Dendritic cell treated with granulocyte-macrophage colony-stimulating factor and Interleukin-4, amounts not matched to agents 40 ng/mL and 50 ng/mL, for 4 days (primary cell): ENCODE results near the gene COL17A1.

ENCODE experiments used
- H3K27ac Mint-ChIP-seq: one replicate; pipeline ENCODE4 v1.8.0; 2022; ENCODE audit warnings: mild to moderate bottlenecking, mixed read lengths
- H3K27me3 Mint-ChIP-seq: one replicate; pipeline ENCODE4 v1.8.0; 2022; ENCODE audit warnings: mild to moderate bottlenecking, mixed read lengths
- H3K36me3 Mint-ChIP-seq: one replicate; pipeline ENCODE4 v1.8.0; 2022; ENCODE audit warnings: low read depth, mixed read lengths
- H3K4me1 Mint-ChIP-seq: one replicate; pipeline ENCODE4 v1.8.0; 2022; ENCODE audit warnings: low read depth, mixed read lengths
- H3K4me3 Mint-ChIP-seq: one replicate; pipeline ENCODE4 v1.8.0; 2022; ENCODE audit warnings: mild to moderate bottlenecking, moderate library complexity, mixed read lengths
- H3K9me3 Mint-ChIP-seq: one replicate; pipeline ENCODE4 v1.8.0; 2022; ENCODE audit warnings: mixed read lengths
- intact Hi-C: fragments of 100-400 bp; cut with micrococcal nuclease; formaldehyde crosslinking; loops from one replicate; pipeline ENCODE4 v1.15.0; 2022

COL17A1 gene

DNA sequence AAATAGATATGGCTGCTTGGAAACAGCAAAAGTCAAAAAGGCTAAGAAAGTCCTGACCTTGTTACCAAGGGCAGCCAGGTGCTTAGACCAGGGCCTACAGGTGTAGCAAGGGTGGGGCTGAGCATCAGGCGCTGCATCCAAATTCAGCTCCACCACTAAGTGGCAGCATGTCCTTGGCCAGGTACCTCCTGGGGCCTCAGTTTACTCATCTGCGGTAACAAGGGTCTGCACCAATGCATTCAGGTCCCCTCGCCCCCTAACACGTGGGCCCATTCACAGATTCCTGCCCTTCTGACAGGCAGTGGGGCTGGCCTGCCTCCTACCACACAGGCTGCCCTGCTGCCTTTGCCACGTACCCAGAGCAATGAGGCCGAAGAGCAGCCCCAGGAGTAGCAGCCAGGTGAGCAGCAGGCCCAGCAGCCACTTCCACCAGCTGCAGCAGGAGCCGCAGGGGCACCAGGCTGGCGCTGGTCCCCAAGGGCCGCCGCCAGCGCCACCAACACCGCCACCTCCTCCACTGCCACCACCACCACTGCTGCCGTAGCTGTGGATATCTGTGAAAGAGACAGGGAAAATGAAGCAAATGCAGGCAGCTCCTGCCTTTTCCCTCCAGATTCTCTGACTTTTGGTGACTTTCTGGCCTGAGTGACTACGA is 28.9 kb downstream of the COL17A1 start:
- Mint-ChIP-seq H3K36me3 (no peaks in the 10 kb centered on the region), H3K27me3 (no peaks in the 10 kb centered on the region)

DNA sequence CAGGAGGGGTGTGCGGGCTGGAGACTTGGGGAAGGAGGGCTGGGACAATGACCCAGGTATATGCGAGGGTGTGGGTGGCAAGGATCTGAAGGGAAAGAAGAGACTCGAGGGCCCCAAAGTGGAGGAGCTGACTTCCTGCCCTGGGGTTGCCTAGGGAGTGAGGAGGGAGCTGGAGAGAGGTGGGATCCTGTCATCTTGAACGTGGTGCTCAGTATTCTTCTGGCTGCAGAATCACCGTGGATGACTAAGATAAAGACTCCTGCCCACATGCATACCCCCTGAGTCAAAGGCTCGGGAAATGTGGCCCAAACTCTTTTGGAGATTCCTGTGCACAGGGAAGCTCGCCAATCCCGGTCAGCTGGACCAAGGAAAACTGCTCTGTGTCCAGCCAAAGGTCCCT is 31.2 kb downstream of the COL17A1 start:
- Mint-ChIP-seq H3K36me3 (no peaks in the 10 kb centered on the region), H3K4me1 (no peaks in the 10 kb centered on the region), H3K4me3 (no peak overlapping the region), H3K27ac (no peak overlapping the region), H3K9me3 (no peaks in the 10 kb centered on the region), H3K27me3 (no peaks in the 10 kb centered on the region)
- intact Hi-C loops = no loop called here

More for the DNA sequence above, 28.9 kb downstream of the COL17A1 start:
- Mint-ChIP-seq H3K27ac (no peak overlapping the region), H3K4me3 (no peak overlapping the region), H3K4me1 (no peaks in the 10 kb centered on the region), H3K9me3 (no peaks in the 10 kb centered on the region)
- intact Hi-C loops = no loop called here

DNA sequence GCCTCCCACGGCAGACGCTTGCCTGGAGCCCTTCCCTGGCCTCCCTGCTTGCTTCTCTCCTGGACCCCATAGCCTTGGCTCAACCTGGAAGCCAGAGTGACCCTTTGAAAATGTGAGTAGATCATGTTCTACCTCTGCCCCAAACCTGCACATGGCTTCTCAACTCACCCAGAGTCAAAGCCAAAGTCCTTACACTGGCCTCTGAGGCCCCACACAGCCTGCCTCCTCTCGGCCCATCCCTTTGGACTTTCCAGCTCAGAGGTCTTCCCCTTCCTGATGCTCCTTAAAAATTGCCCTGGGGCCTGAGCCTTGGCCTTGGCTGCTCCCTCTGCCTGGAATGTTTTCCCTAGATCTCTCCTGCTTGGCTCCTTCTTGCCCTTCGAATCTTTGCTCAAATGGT is 32.5 kb downstream of the COL17A1 start:
- Mint-ChIP-seq H3K27ac (no peak overlapping the region), H3K36me3 (no peaks in the 10 kb centered on the region), H3K4me3 (no peak overlapping the region), H3K27me3 (no peaks in the 10 kb centered on the region), H3K4me1 (no peaks in the 10 kb centered on the region), H3K9me3 (no peaks in the 10 kb centered on the region)
- intact Hi-C loops = no loop called here

DNA sequence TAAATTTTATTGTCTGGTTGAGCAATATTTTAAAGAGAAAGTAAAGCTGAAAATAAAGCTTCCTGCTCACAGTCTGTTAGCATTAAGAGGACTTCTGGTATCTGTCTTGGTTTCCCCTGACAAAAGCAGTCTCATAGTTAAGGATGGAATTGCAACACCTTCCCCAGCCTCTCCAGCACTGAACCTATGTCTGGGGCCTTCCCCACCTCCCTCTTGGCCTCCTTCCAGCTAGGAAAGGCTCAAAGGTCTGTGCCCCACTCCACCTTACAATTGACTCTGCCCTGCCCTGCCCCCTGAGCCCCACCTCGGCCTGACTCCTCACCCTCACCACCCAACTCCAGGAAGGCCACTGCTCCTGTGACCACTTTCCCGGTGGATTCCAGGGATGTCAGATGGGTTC is 33.2 kb downstream of the COL17A1 start:
- Mint-ChIP-seq H3K27ac (no peak overlapping the region), H3K4me3 (no peak overlapping the region), H3K27me3 (no peaks in the 10 kb centered on the region), H3K4me1 (no peaks in the 10 kb centered on the region), H3K9me3 (no peaks in the 10 kb centered on the region), H3K36me3 (no peaks in the 10 kb centered on the region)
- intact Hi-C loops = no loop called here

DNA sequence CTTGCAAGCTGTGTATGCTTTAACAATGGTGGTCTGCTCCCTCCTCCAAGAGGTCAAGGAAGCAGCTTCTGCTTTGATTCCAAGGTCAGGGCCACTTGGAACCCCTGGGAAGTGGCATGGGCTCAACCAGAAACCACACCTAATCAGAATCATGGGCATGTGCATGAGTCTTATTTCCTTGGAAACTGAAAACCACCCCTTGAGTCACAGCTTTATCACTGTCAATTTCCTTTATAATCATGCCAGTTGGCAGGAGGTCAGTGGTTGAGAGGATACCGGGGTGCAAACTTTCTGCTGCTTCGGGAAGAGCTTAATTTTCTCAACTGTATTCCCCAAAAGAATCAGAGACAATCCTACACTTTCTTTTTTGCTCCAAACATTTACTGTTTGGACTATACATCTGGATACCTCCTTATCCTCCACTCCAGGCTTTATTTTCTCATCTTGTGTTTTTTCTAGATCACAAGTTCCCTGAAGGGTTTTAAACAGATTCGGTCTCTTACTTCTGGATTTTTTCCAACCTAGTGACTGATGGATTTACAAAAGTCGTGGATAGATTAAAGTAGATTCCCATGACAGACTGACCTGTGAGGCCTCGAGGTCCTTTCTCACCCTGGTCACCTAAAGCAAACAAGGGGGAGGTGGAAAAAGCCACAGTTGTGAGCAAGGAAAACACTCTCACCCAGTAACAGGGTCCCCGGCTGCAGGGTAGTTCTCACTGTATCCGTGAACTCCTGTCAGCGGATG is 36.0 kb downstream of the COL17A1 start:
- no peaks in the 10 kb centered on the region for H3K4me1 Mint-ChIP-seq
- no peaks in the 10 kb centered on the region for H3K27me3 Mint-ChIP-seq
- no peak overlapping the region for H3K27ac Mint-ChIP-seq
- H3K36me3 Mint-ChIP-seq = no peaks in the 10 kb centered on the region
- intact Hi-C loops = loop anchor here (10.0 kb wide), 1 partner anchor 155 kb away; no protein-coding TSS in a partner anchor
- H3K4me3 Mint-ChIP-seq = no peak overlapping the region
- no peaks in the 10 kb centered on the region for H3K9me3 Mint-ChIP-seq

DNA sequence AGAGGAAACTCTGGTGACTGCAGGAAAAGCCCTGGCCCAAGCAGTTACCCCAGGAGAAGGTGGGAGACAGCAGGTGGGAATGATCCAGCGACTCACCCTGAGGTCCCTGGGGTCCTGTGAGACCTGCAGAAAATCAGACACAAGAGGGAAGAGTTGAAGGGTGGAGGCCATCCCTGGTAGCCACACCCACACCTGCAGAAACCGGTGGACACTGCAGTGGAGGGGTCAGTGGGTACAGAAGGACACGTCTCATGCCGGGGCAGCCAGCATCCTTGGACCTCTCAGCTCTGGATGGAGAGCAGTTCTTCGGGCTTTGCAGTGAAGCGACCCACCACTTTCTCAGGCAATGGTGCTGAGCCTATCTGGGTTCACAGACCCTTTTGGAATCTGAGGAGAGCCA is 39.0 kb downstream of the COL17A1 start:
- H3K27me3 Mint-ChIP-seq = no peaks in the 10 kb centered on the region
- H3K27ac Mint-ChIP-seq = no peak overlapping the region
- no peaks in the 10 kb centered on the region for H3K4me1 Mint-ChIP-seq
- no peaks in the 10 kb centered on the region for H3K9me3 Mint-ChIP-seq
- no peak overlapping the region for H3K4me3 Mint-ChIP-seq
- H3K36me3 Mint-ChIP-seq = no peaks in the 10 kb centered on the region
- intact Hi-C loops = loop anchor here (10.0 kb wide), 1 partner anchor 158 kb away; no protein-coding TSS in a partner anchor

DNA sequence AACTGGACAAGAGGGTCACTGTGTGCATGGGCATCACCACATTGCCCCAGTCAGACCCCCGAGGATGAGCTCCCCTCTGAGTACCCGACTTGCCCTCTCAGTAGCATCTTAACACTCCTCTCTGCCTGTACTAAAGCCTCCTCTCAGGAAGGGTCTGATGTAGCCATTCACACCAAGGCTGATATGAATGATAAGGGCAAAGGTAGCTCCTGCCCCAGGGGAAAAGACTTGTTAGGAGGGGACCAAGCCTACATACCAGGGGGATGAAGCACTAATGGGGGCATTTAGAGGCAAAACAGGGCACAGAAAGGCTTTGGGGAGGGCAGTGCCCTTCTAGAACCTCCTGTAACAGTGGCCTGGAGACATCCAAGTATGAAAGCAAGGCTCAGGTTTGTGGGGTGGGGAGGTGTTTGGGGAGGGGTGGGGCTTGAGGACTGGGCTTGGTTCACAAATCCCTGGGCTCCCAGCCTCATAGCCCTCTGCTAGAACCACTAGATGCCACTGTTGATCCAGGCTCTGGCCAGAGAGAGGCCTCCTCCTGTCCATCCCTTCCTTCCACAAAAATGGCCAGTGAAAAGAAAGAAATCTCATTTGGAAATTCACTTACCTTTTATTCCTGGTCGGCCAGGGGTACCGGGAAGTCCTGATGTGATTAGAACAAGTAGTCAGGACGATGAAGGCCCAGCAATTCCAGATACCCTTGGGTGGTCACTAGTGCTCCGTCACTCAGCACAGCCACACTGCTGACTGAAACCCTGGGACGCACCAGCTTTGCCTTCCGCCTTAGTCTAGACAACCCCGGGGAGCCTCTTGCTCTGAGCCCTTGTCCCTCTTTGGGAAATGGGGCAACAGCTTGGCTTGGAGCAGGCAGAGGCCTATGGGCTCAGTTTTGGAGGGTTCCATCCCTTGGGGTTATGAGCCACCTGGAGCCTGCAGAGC is 40.3 kb downstream of the COL17A1 start:
- no peak overlapping the region for H3K27ac Mint-ChIP-seq
- no peaks in the 10 kb centered on the region for H3K4me1 Mint-ChIP-seq
- no peaks in the 10 kb centered on the region for H3K27me3 Mint-ChIP-seq
- no peaks in the 10 kb centered on the region for H3K9me3 Mint-ChIP-seq
- no peak overlapping the region for H3K4me3 Mint-ChIP-seq
- intact Hi-C loops = loop anchor here (10.0 kb wide), 1 partner anchor 159 kb away; no protein-coding TSS in a partner anchor
- no peaks in the 10 kb centered on the region for H3K36me3 Mint-ChIP-seq

DNA sequence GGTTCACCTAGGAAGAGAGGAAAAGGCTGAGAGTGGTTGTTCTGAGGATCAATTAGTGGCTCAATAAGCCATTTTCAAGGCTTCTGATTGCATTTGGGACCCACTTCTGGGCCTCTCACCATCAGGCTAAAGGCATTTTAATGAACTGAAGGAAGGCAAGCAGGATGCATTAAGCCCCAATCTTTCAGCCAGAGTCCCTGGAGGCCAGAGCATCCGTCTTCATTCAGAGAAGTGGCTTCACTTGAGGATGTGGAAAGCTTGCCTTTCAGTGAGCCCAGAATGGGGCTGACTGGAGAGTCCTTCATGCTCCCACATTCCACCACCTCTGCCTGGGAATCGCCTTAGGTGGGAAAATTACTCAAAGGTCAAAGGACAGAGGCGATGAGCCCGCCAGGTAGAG is 41.8 kb downstream of the COL17A1 start:
- Mint-ChIP-seq H3K4me1 (no peaks in the 10 kb centered on the region), H3K27me3 (no peaks in the 10 kb centered on the region), H3K4me3 (no peak overlapping the region), H3K9me3 (no peaks in the 10 kb centered on the region), H3K36me3 (no peaks in the 10 kb centered on the region), H3K27ac (no peak overlapping the region)
- intact Hi-C loops = loop anchor here (10.0 kb wide), 1 partner anchor 161 kb away; no protein-coding TSS in a partner anchor

DNA sequence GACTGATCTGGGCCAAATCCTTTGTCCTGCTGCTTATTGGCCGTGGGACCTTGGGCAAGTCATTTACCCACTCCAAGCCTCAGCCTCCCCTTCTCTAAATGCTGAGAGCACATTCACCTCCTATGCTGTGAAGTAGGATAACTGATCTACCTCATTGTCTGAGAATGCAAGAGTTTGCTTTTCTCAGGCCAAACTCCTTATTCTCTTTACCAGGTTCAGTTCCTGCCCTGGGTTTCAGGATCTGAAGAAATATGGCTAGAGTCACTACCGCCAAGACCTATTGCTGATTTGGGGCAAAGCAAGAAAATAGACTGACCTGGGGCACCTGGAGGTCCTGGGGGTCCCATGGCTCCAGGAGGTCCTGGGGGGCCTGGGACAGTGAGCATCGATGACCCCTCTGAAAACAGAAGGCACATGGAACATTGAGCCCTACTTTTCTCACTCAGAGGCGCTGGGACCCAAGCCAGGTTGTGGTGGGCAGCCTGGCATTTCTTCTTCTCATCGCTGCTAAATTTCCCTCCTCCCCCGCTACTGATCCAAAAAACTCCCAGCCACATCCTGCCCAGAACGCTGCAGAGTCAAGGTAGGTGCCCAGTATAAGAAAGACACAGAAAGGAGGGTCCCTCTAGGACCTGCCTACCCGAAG is 42.4 kb downstream of the COL17A1 start:
- H3K27ac Mint-ChIP-seq = no peak overlapping the region
- H3K9me3 Mint-ChIP-seq = no peaks in the 10 kb centered on the region
- no peak overlapping the region for H3K4me3 Mint-ChIP-seq
- H3K4me1 Mint-ChIP-seq = no peaks in the 10 kb centered on the region
- no peaks in the 10 kb centered on the region for H3K36me3 Mint-ChIP-seq
- intact Hi-C loops = loop anchor here (10.0 kb wide), 1 partner anchor 161 kb away; no protein-coding TSS in a partner anchor
- H3K27me3 Mint-ChIP-seq = no peaks in the 10 kb centered on the region

DNA sequence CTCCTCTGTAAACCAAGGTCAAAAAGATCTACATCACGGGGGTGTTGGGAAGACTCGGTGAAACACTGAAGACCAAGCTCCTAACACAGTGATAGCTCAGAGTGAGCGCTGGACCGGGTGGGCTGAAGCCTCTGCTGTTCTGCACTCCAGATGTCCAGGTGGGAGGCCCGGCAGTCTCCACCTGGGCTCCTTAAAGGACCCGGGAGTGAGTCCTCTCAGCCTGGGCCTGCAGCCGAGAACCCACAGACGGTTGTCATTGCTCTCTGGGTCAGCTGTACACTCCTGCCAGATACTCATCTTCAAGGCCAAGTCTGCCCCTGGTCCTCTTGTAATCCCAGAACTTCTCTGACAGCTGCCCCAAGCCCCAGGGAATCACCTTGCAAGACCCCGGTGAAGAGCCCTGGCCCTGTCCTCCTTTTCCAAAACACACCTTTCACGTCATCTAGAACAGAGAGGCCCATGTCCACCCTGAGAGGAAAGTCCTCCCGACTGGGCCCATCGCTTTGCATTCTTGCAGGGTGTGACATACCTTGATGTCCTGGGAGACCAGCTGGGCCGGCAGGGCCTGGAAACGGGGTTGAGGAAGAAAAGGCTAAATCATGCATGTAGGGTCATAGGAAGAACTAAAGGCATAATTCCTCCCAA is 43.7 kb downstream of the COL17A1 start:
- intact Hi-C loops = loop anchor here (10.0 kb wide), 1 partner anchor 163 kb away; no protein-coding TSS in a partner anchor
- no peaks in the 10 kb centered on the region for H3K4me1 Mint-ChIP-seq
- H3K27ac Mint-ChIP-seq = no peak overlapping the region
- no peak overlapping the region for H3K4me3 Mint-ChIP-seq
- no peaks in the 10 kb centered on the region for H3K36me3 Mint-ChIP-seq
- H3K27me3 Mint-ChIP-seq = no peaks in the 10 kb centered on the region
- H3K9me3 Mint-ChIP-seq = no peaks in the 10 kb centered on the region

DNA sequence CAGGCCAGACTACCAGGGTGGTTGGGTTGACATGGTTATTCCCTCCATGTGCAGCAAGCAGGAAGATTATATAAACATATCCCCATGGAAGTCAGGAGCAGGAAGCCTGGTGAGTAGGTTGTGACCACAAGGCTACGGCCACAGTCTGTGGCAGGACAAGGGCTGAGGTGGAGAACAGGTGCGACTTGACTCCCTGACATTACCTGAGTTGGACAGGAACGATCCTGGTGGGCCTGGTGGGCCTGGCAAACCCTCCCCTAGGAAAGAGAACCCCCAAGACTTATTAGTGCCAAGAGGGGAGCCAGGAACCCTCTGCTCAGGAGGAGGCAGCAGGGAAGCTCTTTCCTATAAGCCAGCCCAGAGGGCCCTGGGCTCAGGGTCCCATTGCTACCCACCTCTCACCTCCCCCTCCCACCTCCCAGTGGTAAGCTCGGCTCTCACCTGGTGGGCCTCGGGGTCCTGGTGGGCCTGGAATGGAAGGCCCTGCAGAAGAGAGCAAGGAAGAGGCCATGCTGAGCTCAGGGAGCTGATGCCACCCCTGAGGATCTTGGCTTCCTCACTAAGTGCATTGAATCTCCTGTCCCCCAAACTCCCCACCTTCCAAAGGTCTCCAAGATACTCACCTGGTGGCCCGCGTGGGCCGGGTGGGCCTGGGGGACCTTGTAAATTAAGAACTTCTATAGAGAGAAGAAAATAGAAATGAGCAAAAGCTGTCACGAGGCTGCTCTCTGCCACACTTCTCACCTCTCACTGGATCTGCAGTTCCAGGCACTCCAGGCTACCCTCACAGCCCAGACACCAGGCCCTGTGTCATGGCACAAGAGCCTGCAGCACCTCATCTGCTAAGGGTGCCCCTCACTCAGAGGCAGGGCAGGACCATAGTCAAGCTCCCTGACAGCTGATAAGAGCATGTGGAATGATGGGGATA is 44.6 kb downstream of the COL17A1 start:
- no peak overlapping the region for H3K4me3 Mint-ChIP-seq
- no peaks in the 10 kb centered on the region for H3K27me3 Mint-ChIP-seq
- no peaks in the 10 kb centered on the region for H3K4me1 Mint-ChIP-seq
- intact Hi-C loops = loop anchor here (10.0 kb wide), 1 partner anchor 164 kb away; no protein-coding TSS in a partner anchor
- no peak overlapping the region for H3K27ac Mint-ChIP-seq
- H3K36me3 Mint-ChIP-seq = no peaks in the 10 kb centered on the region
- no peaks in the 10 kb centered on the region for H3K9me3 Mint-ChIP-seq

DNA sequence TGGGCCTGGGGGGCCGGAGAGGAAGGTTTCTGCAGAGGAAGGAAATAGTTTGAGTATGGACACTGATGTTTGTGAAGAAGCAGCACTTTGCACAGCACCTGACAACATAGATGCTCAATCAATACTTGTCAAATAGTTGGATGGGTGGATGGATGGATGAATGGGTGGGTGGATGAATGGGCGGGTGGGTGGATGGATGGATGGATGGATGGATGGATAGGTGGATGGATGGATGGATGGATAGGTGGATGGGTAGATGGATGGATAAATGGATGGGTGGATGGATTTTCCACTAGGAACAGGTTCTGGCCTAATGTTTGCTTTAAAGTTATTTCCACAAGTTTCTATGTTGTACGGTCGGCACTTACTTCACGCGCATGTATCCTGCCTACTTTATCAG is 45.3 kb downstream of the COL17A1 start:
- H3K4me3 Mint-ChIP-seq = no peak overlapping the region
- H3K27me3 Mint-ChIP-seq = no peaks in the 10 kb centered on the region
- no peaks in the 10 kb centered on the region for H3K9me3 Mint-ChIP-seq
- no peaks in the 10 kb centered on the region for H3K36me3 Mint-ChIP-seq
- intact Hi-C loops = loop anchor here (10.0 kb wide), 1 partner anchor 164 kb away; no protein-coding TSS in a partner anchor
- H3K4me1 Mint-ChIP-seq = no peaks in the 10 kb centered on the region
- no peak overlapping the region for H3K27ac Mint-ChIP-seq
